ENCODE results near the gene C6orf163. TPM values are rescaled to one million over a fixed set of nuclear protein-coding genes. Genes with fewer than 3 reads are reported as not detected.

Gene C6orf163
- total and polyA plus RNA-seq, 2 of the 13 experiments (the other 11 are each of a cell fraction or from before 2014, with no cell fraction given), result 0.62 to 1.8 TPM

- CTCF ChIA-PET (ENCODE audit: low intra/inter-chr PET ratio, low total read pairs), result no interaction called here
Observed at GRCh38 chr6:87356181-87356580, 11.6 kb downstream of the C6orf163 start.

More at GRCh38 chr6:87356181-87356580, 11.6 kb downstream of the C6orf163 start:
- H3K4me2 ChIP-seq (ENCODE audit: low read depth, low read length), result no peak overlapping the region
- H3K79me2 ChIP-seq (ENCODE audit: insufficient read depth, low read length), result no peaks in the 10 kb centered on the region
- no peak overlapping the region for H3K9ac ChIP-seq (ENCODE audit: insufficient read depth, low read depth, low read length)
- no peak overlapping the region for H2AFZ ChIP-seq (ENCODE audit: low read length)
- in situ Hi-C loops (cut with HindIII; ENCODE audit: extremely low pct_ligation_motif_present, low pct_unique_long_range_greater_than_20kb) (no loop called here), intact Hi-C loops (cut with micrococcal nuclease; ENCODE audit: unreplicated experiment) (no loop called here)
- no peak for ATAC-seq
- H3K27me3 ChIP-seq (ENCODE audit: control insufficient read depth in 1 of 2, insufficient read depth in 2 of 2, low read length in 2 of 2), result no peaks in the 10 kb centered on the region
- TF ChIP-seq ZNF292 (CRISPR knock-in tag; IDR thresholded peaks at IDR 0.05; ENCODE audit: borderline replicate concordance, low read depth) (no peak), NFE2L2 (IDR thresholded peaks at IDR 0.05; ENCODE audit: low read length) (no peak), KDM1A (CRISPR knock-in tag; IDR thresholded peaks at IDR 0.05) (no peak), DNMT1 (CRISPR knock-in tag; IDR thresholded peaks at IDR 0.05) (no peak), SRSF4 (IDR thresholded peaks at IDR 0.05; ENCODE audit: low read depth, low read length, poor library complexity, severe bottlenecking) (no peak), ZNF605 (CRISPR knock-in tag; IDR thresholded peaks at IDR 0.05) (no peak), RFXANK (CRISPR knock-in tag; IDR thresholded peaks at IDR 0.05) (no peak), CERS6 (CRISPR knock-in tag; IDR thresholded peaks at IDR 0.05) (no peak), REL (CRISPR knock-in tag; conservative IDR thresholded peaks at IDR 0.05) (no peak), ZSCAN22 (CRISPR knock-in tag; IDR thresholded peaks at IDR 0.05) (no peak), TOPORS (CRISPR knock-in tag; IDR thresholded peaks at IDR 0.05) (no peak), ZZZ3 (CRISPR knock-in tag; IDR thresholded peaks at IDR 0.05; ENCODE audit: borderline replicate concordance) (no peak), HNRNPUL1 (IDR thresholded peaks at IDR 0.05; ENCODE audit: low read depth, low read length) (no peak), PRMT3 (CRISPR knock-in tag; IDR thresholded peaks at IDR 0.05; ENCODE audit: borderline replicate concordance, low read depth) (no peak), ZNF101 (CRISPR knock-in tag; IDR thresholded peaks at IDR 0.05; ENCODE audit: borderline replicate concordance, low read depth) (no peak), ZNF816 (CRISPR knock-in tag; IDR thresholded peaks at IDR 0.05; ENCODE audit: borderline replicate concordance) (no peak), ZNF143 (CRISPR knock-in tag; IDR thresholded peaks at IDR 0.05) (no peak)
- TF ChIP-seq, protein P1, sequence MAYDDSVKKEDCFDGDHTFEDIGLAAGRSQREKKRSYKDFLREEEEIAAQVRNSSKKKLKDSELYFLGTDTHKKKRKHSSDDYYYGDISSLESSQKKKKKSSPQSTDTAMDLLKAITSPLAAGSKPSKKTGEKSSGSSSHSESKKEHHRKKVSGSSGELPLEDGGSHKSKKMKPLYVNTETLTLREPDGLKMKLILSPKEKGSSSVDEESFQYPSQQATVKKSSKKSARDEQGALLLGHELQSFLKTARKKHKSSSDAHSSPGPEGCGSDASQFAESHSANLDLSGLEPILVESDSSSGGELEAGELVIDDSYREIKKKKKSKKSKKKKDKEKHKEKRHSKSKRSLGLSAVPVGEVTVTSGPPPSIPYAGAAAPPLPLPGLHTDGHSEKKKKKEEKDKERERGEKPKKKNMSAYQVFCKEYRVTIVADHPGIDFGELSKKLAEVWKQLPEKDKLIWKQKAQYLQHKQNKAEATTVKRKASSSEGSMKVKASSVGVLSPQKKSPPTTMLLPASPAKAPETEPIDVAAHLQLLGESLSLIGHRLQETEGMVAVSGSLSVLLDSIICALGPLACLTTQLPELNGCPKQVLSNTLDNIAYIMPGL (CRISPR knock-in tag; IDR thresholded peaks at IDR 0.05; ENCODE audit: borderline replicate concordance in 1 of 2, low read depth in 1 of 2), result no peak
- TF ChIP-seq, protein P2, sequence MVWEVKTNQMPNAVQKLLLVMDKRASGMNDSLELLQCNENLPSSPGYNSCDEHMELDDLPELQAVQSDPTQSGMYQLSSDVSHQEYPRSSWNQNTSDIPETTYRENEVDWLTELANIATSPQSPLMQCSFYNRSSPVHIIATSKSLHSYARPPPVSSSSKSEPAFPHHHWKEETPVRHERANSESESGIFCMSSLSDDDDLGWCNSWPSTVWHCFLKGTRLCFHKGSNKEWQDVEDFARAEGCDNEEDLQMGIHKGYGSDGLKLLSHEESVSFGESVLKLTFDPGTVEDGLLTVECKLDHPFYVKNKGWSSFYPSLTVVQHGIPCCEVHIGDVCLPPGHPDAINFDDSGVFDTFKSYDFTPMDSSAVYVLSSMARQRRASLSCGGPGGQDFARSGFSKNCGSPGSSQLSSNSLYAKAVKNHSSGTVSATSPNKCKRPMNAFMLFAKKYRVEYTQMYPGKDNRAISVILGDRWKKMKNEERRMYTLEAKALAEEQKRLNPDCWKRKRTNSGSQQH (CRISPR knock-in tag; IDR thresholded peaks at IDR 0.05; ENCODE audit: low read depth), result no peak
- TF ChIP-seq, protein P3, sequence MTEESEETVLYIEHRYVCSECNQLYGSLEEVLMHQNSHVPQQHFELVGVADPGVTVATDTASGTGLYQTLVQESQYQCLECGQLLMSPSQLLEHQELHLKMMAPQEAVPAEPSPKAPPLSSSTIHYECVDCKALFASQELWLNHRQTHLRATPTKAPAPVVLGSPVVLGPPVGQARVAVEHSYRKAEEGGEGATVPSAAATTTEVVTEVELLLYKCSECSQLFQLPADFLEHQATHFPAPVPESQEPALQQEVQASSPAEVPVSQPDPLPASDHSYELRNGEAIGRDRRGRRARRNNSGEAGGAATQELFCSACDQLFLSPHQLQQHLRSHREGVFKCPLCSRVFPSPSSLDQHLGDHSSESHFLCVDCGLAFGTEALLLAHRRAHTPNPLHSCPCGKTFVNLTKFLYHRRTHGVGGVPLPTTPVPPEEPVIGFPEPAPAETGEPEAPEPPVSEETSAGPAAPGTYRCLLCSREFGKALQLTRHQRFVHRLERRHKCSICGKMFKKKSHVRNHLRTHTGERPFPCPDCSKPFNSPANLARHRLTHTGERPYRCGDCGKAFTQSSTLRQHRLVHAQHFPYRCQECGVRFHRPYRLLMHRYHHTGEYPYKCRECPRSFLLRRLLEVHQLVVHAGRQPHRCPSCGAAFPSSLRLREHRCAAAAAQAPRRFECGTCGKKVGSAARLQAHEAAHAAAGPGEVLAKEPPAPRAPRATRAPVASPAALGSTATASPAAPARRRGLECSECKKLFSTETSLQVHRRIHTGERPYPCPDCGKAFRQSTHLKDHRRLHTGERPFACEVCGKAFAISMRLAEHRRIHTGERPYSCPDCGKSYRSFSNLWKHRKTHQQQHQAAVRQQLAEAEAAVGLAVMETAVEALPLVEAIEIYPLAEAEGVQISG (CRISPR knock-in tag; IDR thresholded peaks at IDR 0.05), result no peak
- no peaks in the 10 kb centered on the region for H4K20me1 ChIP-seq (ENCODE audit: insufficient read depth, low read length)
- no peak for FAIRE-seq
- 86% methylated on average over 4 of the region's 4 CpGs for WGBS (ENCODE audit: low lambda C conversion rate)
- H3K36me3 ChIP-seq (replicated peaks in 1 of 2; ENCODE audit: control insufficient read depth in 1 of 2, insufficient read depth in 2 of 2, low read length in 2 of 2), result no peaks in the 10 kb centered on the region
- DNase-seq (ENCODE audit: low spot score), result no peak
- POLR2A ChIA-PET, result no interaction called here
- no peaks in the 10 kb centered on the region for H3K4me1 ChIP-seq (ENCODE audit: insufficient read depth, low read length)
- H3K9me3 ChIP-seq (ENCODE audit: low read length), result no peaks in the 10 kb centered on the region
- H3K4me3 ChIP-seq (replicated peaks in 1 of 3; ENCODE audit: insufficient read depth in 1 of 3, low read depth in 2 of 3, low read length in 3 of 3), result no peak overlapping the region
- H3K27ac ChIP-seq (ENCODE audit: extremely low read length, insufficient read depth, low read length), result no peak overlapping the region
- BruUV-seq (replicated peaks), result no TSS peak
